Measurements from ENCODE around the gene IRF2.

DNA sequence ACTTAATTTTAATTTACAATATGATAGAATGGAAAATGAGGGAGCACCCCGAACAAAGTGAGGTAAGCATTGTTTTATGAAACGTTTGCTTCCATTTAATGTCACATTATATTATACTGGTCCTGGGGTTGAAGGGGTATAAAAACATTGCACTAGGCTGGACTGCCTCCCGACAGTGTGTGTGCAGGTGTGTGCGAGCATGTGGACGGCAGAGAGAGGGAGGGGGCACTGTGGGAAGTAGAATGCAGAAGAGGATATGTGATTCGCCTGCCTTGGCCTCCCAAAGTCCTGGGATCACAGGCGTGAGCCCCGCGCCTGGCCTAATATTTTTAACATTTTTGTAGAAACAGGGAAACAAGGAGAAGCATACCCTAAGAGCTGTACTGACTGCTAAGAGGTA, 36.0 kb downstream of the IRF2 start:
- TF ChIP-seq POLR2AphosphoS5 (IDR thresholded peaks at IDR 0.05; ENCODE audit: low read depth, low read length): no peak
- TF ChIP-seq POLR2A (IDR thresholded peaks at IDR 0.05; ENCODE audit: low read depth, low read length): no peak
- no peak for TF ChIP-seq TAF1 (IDR thresholded peaks at IDR 0.05; ENCODE audit: low read depth, low read length)

Data from GM12891 (cell line).